Chondrocyte (in vitro differentiated cells): ENCODE measurements around the gene GCNT4. TPM values are rescaled to one million over a fixed set of nuclear protein-coding genes. Genes with fewer than 3 reads are reported as not detected.
"Not testable (repeated sequence)": the region's sequence is repeated elsewhere in the genome, so short reads cannot be mapped to it uniquely, and the experiment has no call there.

Experiments used
- DNase-seq: peaks from one replicate; pipeline ENCODE4 v3.0.0; 2021; ENCODE audit warnings: mixed read lengths, low spot score
- H3K27ac Mint-ChIP-seq: one replicate; pipeline ENCODE4 v1.8.0; 2021; ENCODE audit warnings: mild to moderate bottlenecking, moderate library complexity, mixed read lengths; ENCODE audit not compliant: unreplicated experiment
- H3K27me3 Mint-ChIP-seq: 2 replicates; pipeline ENCODE4 v1.8.0; 2021; ENCODE audit warnings: low read depth, mixed read lengths
- H3K36me3 Mint-ChIP-seq: 2 replicates; pipeline ENCODE4 v1.8.0; 2021; ENCODE audit warnings: low read depth, mixed read lengths
- H3K4me1 Mint-ChIP-seq: 2 replicates; pipeline ENCODE4 v1.8.0; 2021; ENCODE audit warnings: low read depth, mild to moderate bottlenecking, mixed read lengths
- H3K4me3 Mint-ChIP-seq: one replicate; pipeline ENCODE4 v1.8.0; 2021; ENCODE audit warnings: mild to moderate bottlenecking, moderate library complexity, mixed read lengths; ENCODE audit not compliant: unreplicated experiment
- H3K9me3 Mint-ChIP-seq: 2 replicates; pipeline ENCODE4 v1.8.0; 2021; ENCODE audit warnings: low read depth, mixed read lengths
- CTCF ChIP-seq: fragments of 200-600 bp; sonication (generic); IDR thresholded peaks from 2 replicates; pipeline ENCODE4 v1.5.0; 2021; ENCODE audit warnings: antibody characterized with exemption, mild to moderate bottlenecking, moderate library complexity
- long read RNA-seq: library from polyadenylated mRNA; stranded (forward); transcript quantifications from one replicate; pipeline ENCODE4 v2.0.0, GENCODE V29; 2021
- total RNA-seq: library from RNA; stranded (reverse); gene quantifications from 3 replicates; pipeline ENCODE4 v1.2.1, GENCODE V29; 2021

The GCNT4 gene
- 0.65 to 2.6 TPM (median 2.6 TPM) in 3 replicates for total RNA-seq
- long read RNA-seq, result 0 reads

- no peak for DNase-seq
- Mint-ChIP-seq H3K4me3 (peak within 1 kb of the TSS; percentile 88), H3K27ac (peak within 1 kb of the TSS; percentile 82), H3K4me1 (peaks cover 68% of the 10 kb centered on the region), H3K27me3 (no peaks in the 10 kb centered on the region), H3K9me3 (no peaks in the 10 kb centered on the region), H3K36me3 (no peaks in the 10 kb centered on the region)
- no peak for TF ChIP-seq CTCF
Measured at GRCh38 chr5:75052192-75053053, at the start of gene GCNT4. Gene GCNT4 (minus strand): TSS chr5:75052558. CDS start chr5:75030037, 22,521 bp downstream.

GRCh38 chr5:75095956-75096355 lies 43.6 kb upstream of the GCNT4 start:
- H3K4me1 Mint-ChIP-seq, DNase-seq, H3K27ac Mint-ChIP-seq, H3K27me3 Mint-ChIP-seq, H3K4me3 Mint-ChIP-seq, H3K36me3 Mint-ChIP-seq: not testable (repeated sequence)
- H3K9me3 Mint-ChIP-seq, result peaks cover 18% of the 10 kb centered on the region

GRCh38 chr5:75091597-75091996 lies 39.2 kb upstream of the GCNT4 start:
- Mint-ChIP-seq H3K27me3 (no peaks in the 10 kb centered on the region), H3K36me3 (no peaks in the 10 kb centered on the region), H3K4me3 (no peak overlapping the region), H3K9me3 (peaks cover 6% of the 10 kb centered on the region), H3K27ac (no peak overlapping the region), H3K4me1 (no peaks in the 10 kb centered on the region)
- TF ChIP-seq CTCF, result no peak
- DNase-seq, result no peak

GRCh38 chr5:75089662-75090061 lies 37.3 kb upstream of the GCNT4 start:
- H3K36me3 Mint-ChIP-seq, result no peaks in the 10 kb centered on the region
- DNase-seq, result no peak
- H3K4me3 Mint-ChIP-seq, result no peak overlapping the region
- TF ChIP-seq CTCF, result no peak
- no peaks in the 10 kb centered on the region for H3K27me3 Mint-ChIP-seq
- no peaks in the 10 kb centered on the region for H3K4me1 Mint-ChIP-seq
- H3K27ac Mint-ChIP-seq, result no peak overlapping the region
- peaks cover 6% of the 10 kb centered on the region for H3K9me3 Mint-ChIP-seq

- H3K4me1 Mint-ChIP-seq, result no peaks in the 10 kb centered on the region
- DNase-seq, result no peak
- no peaks in the 10 kb centered on the region for H3K27me3 Mint-ChIP-seq
- H3K4me3 Mint-ChIP-seq, result no peak overlapping the region
- H3K27ac Mint-ChIP-seq, result no peak overlapping the region
- no peaks in the 10 kb centered on the region for H3K36me3 Mint-ChIP-seq
- no peak for TF ChIP-seq CTCF
- H3K9me3 Mint-ChIP-seq, result peaks cover 6% of the 10 kb centered on the region
Measured at GRCh38 chr5:75089137-75089536, 36.8 kb upstream of the GCNT4 start.

- no peak for DNase-seq
- Mint-ChIP-seq H3K27me3 (no peaks in the 10 kb centered on the region), H3K36me3 (no peaks in the 10 kb centered on the region), H3K4me3 (no peak overlapping the region), H3K4me1 (no peaks in the 10 kb centered on the region), H3K9me3 (peaks cover 6% of the 10 kb centered on the region), H3K27ac (no peak overlapping the region)
- TF ChIP-seq CTCF, result no peak
Measured at GRCh38 chr5:75088648-75089047, 36.3 kb upstream of the GCNT4 start.
